Adipose tissue (tissue), 3 donors: ENCODE data around the gene GOLGA6C. TPM values are rescaled to one million over a fixed set of nuclear protein-coding genes. Genes with fewer than 3 reads are reported as not detected.
"Not testable (repeated sequence)": the region's sequence is repeated elsewhere in the genome, so short reads cannot be mapped to it uniquely, and the experiment has no call there.

Experiments used
- H3K27ac ChIP-seq: one replicate; pipeline ENCODE4 v1.5.1; 2013; ENCODE audit warnings: low read depth, low read length
- WGBS, 3 donors: extraction: QIAGEN DNeasy Blood & Tissue Kit; methylation state at CpG; one replicate each; pipeline ENCODE4 v1.1.7; 2013; 5-methylcytosine and 5-hydroxymethylcytosine counted together
- polyA plus RNA-seq, 3 donors: library from polyadenylated mRNA; stranded (reverse); fragments of 200-250 nt; gene quantifications; one replicate each; pipeline ENCODE4 v1.2.3, GENCODE V29; 2013
- donor health status: healthy with polysubstance abuse.
- donor health status: Bipolar disorder and iron deficiency.
- donor health status: healthy.

The GOLGA6C gene
- polyA plus RNA-seq, 3 donors = 0.03 TPM; not detected in 2

- not testable (repeated sequence) for H3K27ac ChIP-seq
- 61 to 66% (median 63%) methylated on average over 7 to 10 of the region's 10 CpGs for WGBS, 3 donors
Observed at GRCh38 chr15:75225102-75225836, 32.9 kb upstream of the GOLGA6C start.

DNA sequence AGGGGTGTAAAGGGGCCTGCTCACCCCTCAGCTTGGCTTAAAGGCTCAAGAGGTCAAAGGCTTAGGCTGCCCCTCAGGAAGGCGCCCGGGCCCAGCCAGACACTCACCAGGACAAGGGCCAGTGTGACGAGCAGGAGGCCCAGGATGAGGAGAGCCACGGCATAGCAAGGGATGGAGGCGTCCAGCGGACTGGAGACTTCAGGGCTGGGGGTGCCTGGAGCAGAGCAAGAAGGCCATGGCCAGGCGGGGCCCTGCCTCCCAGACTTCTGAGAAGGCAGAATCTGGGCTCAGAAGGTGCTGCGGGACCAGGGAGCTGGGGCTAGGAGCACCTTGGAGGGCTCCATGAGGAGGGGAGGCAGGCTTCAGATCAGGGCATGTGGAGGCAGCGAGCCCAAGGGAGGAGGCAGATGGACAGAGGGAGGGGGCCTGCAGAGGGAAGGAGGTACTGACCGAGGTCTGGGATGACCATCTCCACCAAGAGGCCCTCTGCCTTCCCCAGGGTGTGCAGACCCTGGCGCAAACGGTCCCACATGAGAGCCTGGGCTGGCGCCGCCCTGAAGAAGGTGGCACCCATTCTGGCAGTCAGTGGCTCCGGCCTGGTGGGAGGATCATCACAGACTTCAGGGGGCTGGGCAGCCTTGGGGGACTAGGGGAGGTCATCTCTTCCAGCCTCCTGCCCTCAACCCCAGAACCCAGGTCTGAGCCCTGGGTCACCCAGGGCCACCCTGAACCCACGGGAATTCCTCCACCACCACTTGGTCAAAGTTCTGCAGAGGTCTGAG lies 32.0 kb upstream of the GOLGA6C start:
- H3K27ac ChIP-seq = no peak overlapping the region
- 90 to 92% (median 91%) methylated on average over 15 to 16 of the region's 16 CpGs for WGBS, 3 donors

DNA sequence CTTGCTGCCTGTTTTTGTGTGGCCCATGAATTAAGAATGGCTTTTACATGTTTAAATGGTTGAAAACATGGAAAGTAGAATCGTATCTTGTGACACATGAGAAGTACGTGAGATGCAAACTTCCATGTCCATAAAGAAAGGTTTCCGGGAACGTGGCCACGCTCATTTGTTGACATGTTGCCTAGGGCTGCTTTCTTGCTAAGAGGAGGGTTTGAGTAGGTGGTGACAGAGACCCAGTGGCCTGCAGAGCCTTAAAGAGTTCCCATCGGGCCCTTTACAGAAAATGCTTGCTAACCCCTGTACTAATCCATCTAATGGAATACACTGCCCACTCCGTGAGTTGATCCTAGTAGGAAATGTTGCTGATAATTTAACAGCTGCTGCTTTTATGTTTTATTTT lies 31.0 kb upstream of the GOLGA6C start:
- WGBS, 3 donors = 84 to 87% (median 85%) methylated on average over 7 of the region's 7 CpGs
- not testable (repeated sequence) for H3K27ac ChIP-seq

DNA sequence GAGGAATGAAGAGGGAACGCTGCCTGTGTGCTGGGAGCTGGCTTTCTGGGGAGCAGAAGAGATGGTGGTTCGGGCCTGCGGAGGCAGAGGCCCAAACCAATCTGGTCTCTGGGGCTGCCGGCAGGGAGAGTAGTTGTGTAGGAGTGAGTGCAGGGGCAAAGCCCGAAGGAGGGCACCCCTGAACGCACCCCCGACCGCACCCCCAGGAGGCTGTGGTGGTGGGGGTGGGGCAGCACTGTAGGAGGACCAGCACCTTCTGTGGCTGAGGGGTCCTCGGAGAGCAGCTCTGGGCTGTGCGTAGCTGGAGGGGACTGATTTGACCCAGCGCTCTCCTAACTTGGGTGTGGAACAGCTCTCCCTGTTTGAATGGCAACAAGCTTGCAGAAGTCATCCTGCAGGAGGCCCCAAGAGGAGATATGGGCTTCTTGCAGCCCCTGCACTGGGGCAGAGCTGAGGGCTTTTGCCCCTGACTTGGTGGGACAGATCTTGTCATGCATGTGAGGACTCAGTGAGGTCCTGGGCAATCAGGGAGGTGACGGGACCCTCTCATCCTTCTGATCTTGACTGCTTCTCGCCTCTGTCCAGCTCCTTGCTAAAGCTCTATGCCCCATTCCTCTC lies 30.4 kb upstream of the GOLGA6C start:
- H3K27ac ChIP-seq = no peak overlapping the region
- 86 to 90% (median 89%) methylated on average over 10 to 12 of the region's 13 CpGs for WGBS, 3 donors

DNA sequence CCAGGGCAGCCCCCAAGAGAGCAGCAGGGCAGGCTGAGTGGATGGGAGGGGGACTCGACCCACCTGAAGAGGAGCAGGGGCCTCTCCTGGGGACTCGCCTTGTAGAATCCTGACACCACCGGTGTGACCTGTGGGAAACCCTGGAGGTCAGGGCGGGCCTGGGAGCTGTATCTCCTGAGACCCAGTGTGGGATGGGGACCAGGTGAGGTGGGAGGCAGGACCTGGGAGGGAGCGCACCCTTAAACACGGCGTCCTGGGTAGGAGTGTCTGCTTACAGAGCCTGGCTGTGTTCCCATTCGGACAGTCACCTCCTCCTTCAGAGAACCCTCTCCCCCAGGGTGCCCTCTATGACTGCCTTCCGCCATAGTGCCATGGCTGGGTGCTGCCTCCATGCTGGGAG lies 29.3 kb upstream of the GOLGA6C start:
- H3K27ac ChIP-seq = no peak overlapping the region
- WGBS, 3 donors = 70 to 90% (median 87%) methylated on average over 9 of the region's 9 CpGs

- 86 to 88% (median 88%) methylated on average over 21 of the region's 21 CpGs for WGBS, 3 donors
- H3K27ac ChIP-seq = no peak overlapping the region
Observed at GRCh38 chr15:75229191-75230015, 28.7 kb upstream of the GOLGA6C start.

GRCh38 chr15:75230016-75230343 lies 28.2 kb upstream of the GOLGA6C start:
- H3K27ac ChIP-seq = no peak overlapping the region
- whole genome bisulfite sequencing, 3 donors = 80 to 91% (median 86%) methylated on average over 2 of the region's 2 CpGs

DNA sequence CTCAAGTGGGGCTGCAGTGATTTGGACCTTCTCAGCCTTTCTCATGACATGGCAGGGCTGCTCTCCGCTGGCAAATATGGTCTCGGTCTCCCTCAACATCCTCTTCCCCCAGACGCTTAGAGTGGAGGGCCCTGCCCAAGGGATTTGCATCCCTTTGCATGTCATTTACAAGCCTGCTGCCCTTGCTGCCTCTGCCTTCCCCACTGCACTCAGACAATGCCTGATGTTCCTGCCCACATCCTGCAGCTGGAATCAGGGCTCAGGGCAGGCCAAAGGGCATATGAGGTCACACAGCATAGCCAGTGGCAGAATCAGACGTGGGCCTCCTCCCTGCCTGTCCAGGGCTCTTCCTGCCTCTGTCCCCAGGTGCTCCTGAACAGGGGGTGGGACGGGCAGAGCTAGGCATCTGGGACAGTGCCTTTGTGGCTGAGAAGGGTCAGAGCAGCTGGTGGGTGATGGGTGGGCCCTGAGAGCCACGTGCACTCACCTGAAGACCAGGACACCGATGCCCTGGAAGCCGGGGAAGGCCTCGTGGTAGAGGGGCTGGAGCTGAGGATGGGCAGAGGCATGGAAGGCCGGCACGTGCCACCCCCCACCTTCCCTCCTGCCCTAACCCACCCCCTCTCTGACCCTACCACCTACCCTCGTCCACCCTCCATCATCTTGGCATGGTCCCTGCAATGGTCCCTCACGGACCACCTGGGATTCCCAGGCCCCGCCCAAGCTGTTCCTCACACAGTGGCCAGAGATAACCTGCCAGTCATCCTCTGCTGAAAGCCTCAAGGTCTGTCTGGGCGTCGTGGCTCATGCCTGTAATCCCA lies 27.4 kb upstream of the GOLGA6C start:
- WGBS, 3 donors = 76 to 85% (median 80%) methylated on average over 16 of the region's 16 CpGs
- H3K27ac ChIP-seq = no peak overlapping the region

DNA sequence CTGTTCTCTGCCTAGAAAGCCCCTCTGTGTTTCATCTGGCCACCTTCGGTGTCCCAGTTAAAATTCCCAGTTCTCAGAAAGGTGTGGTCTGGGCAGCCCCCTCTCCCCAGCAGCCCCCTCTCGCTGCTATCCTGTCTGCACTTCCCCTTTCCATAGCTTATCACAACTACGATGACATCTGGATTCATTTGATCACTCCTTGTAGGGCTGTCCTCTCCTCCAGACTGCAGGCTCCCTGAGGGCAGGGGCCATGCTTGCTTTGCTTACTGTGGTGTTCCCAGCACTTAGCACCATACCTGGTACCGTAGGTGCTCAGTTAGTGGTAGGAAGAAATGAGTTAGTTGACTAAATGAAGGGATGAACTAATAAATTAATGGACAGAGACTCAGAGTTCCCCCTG lies 26.3 kb upstream of the GOLGA6C start:
- 65 to 86% (median 68%) methylated on average over 4 of the region's 4 CpGs for WGBS, 3 donors
- no peak overlapping the region for H3K27ac ChIP-seq

GRCh38 chr15:75232252-75232813 lies 25.8 kb upstream of the GOLGA6C start:
- no peak overlapping the region for H3K27ac ChIP-seq
- WGBS, 3 donors = 88 to 93% (median 93%) methylated on average over 12 of the region's 12 CpGs

DNA sequence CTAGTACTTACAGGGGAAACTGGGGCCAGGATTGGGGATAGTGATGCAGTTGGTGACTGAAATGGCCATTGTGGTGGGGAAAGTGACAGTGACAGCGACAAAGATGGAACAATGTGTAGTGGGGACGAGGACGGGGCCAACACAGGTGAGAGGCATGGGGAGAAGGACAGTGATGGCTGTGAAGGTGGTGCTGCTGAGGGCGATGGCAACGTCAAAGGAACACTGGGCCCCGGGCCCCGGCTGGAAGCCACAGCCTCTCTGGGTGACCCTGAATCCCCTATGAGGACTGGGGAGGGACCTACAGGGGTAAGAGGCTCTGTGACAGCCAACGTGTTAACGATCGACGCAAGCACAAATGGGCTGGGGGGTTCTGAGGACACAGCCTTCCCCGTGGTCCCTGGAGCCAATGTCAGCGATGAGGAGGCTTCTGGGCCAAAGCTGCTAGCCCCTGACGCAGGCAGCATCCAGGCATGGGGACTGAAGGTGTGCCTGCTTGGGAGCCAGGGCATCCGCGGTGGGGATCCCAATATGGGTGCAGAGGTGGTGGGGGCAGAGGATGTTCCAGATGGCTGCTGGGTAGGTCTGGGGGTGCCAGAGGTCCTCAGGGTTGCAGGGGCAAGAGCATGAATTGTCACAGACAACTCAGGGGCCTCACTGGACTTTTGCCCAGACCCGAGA lies 25.2 kb upstream of the GOLGA6C start:
- H3K27ac ChIP-seq = no peak overlapping the region
- 82 to 88% (median 87%) methylated on average over 15 to 17 of the region's 17 CpGs for WGBS, 3 donors

DNA sequence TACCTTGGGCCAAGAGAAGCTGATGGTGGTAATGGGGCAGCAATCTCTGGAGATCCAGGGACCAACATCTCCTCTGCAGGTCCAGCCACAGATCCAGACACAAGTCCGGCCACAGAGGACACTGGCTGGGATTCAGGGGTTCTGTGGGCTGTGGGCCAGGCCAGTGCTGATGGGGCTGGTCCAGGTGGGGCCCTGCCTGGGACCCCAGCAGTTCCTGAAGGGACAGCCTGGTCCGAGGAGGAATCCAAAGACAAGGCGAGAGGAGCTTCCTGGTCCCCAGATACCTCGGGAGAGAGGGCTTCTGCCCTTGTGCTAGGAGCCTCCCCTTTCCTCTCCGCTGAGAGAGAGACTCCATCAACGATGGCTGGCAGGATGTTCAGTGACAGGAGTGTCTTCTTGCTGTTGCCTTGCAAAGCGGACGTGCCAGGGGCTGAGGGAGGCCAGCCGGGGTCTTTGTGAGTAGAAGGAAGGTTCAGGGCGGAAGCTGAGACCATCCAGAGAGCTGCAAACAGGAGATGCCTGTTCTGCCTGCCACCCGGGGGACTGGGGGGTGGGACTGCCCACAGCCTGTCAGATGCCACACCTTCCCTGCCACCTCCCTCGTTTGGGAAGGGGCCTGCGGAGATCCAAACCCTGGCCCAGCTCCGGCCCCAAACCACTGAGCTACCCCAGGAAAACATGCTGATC lies 24.5 kb upstream of the GOLGA6C start:
- H3K27ac ChIP-seq = no peak overlapping the region
- 59 to 64% (median 62%) methylated on average over 14 of the region's 14 CpGs for WGBS, 3 donors

GRCh38 chr15:75234191-75234810 lies 23.8 kb upstream of the GOLGA6C start:
- WGBS, 3 donors = 88 to 93% (median 88%) methylated on average over 5 of the region's 5 CpGs
- H3K27ac ChIP-seq = no peak overlapping the region

DNA sequence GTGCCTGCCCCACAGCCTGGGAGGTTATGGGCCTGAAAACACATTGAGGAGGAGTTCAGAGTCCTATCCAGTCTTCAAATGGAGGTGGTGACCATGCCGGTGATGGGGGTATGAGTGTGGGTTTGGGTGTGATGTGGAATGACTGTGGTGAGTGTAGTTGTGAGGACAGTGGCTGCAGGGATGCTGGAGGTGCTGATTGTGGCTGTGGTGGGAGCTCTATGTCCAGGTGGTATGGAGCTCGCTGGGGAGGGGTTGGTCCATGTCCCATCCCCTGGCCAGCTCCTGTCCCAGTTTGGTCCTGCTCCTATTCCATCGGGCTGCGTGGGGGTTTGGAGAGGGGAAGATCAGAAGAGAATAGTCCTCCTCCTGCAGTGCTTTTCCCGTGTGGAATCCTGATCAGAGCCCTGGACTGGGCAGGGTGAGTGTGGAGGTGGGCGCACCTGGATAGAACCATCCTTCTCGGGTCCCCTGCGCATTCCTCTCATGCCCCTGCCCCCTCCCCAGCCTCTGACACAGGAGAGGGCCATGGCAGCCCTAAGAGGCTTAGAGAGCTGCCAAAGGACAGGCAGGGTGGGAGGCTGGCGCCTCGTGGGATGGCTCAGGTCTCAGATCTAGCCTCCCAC lies 23.0 kb upstream of the GOLGA6C start:
- H3K27ac ChIP-seq = no peak overlapping the region
- 89 to 91% (median 90%) methylated on average over 10 of the region's 10 CpGs for WGBS, 3 donors

DNA sequence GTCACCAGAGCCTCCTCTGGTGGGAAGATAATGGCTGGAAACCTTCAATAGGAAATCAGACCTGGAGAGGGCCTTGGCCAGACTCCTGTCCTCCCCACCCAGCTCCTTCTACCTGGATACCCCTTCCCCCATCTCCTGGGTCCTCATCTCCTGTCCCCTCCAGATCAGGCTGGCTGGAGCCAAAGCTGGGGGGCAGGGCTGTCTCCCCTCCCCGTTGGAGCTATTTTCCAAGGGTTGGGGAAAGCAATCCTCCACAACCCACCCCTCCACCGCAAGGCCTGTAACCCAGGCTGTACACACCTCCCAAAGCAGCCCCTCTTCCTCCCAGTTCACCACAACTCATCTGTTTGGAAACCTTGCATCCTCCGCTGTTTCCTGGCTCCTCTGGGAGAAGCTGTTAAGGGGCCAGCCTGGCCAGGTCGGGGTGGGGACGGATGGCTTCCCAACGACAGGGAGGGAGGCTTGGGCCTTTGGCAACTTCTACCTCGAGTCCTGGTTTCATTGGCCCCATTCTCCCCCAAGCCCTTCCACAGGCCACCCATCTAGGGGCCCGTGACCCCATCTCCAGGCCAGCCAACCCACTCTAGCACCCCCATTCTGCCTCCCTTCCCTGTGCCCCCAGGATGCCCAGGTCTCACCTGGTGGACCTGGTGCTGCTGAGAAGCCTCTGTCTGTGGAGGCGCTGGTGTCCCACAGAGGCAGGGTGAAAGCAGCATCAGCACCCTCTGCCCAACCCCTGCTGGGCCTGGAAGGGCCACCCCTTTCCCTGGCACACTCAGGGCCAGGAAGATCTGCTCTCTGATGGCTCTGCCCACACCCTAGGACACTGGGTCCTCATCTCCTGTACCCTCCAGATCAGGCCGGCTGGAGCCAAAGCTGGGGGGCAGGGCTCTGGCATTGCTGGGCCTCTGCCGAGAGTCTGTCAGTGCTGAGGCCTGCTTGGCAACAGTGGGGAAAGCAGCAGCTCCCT lies 22.1 kb upstream of the GOLGA6C start:
- no peak overlapping the region for H3K27ac ChIP-seq
- 84 to 87% (median 84%) methylated on average over 11 of the region's 11 CpGs for WGBS, 3 donors
